CD4-positive, alpha-beta T cell treated with Interleukin-6 at 100 ng/mL for 8 hours (primary cell): Measurements from ENCODE around the gene EMX1.

Experiments
- DNase-seq: peaks from one replicate; pipeline ENCODE4 v3.0.0-alpha.2; 2020; ENCODE audit warnings: mixed read lengths, low spot score

The EMX1 gene

DNA sequence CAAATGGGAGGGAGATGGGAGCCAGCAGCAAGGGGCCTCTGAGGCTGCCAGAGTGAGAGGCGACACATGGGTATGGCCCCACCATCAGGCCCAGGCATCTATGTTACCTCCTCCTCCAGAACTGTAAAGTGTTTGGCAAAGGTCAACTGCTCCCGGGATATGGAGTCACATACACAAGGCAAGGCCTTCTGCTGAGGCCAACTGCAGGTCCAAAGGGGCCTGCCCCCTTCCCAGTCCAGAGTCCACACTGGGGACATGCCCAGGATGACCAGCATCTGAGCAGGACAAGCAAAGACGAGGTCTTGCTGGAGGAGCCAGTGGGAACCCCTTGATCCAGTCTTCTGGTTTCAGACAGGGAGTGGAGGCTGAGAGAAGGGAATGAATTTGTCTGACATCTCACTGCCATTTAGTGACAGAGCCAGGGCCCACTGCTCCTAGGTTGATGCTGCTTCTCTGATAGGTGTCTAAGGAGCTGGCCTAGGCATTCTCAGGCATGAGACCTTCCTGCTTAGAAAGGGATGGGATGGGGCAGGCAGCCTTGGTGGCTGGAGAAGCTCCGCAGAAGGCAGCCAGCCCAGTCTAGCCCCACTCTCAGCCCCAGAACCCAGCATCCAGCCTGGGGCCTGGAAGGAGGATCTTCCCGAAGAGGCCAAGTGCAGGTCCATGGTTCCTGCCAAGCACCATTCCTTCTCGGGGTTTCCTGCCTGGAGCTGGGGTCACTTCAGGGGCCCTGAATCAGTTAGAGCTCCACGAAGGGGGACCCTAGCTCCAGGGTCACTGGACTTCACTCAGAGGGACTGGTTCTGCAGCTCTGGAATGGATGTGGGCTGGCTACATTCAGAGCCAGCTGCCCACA lies 26.4 kb downstream of the EMX1 start:
- no peak for DNase-seq

DNA sequence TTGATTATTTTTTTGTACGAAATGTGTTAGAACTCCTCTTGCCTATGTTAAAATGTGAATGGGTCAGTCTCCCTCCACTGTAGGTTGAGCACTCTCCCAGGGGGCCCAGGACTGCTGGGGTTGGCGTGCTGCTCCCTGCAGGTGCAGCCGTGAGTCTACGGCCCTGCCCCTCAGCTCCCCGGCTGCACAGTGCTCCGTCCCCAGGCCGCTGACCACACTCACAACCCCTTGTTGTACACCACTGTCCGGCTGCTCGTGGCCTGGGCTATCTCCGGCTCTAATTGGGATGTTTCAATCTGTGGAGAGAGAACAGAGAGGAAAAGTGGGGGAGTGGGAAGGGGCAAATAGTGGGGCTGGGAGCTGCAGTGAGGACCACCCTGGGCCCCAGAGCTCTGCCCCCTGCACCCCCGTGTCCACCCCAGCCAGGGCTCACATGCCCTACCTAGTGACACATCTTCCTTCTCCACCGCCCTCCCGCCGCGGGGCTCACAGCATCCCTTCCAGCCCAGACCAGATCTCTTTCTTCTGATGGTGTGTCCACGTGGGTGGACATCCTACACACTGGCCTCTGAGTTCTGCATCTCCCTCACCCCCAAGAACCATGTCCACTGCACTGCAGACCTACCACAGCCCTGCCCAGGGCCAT lies 27.6 kb downstream of the EMX1 start:
- no peak for DNase-seq

DNA sequence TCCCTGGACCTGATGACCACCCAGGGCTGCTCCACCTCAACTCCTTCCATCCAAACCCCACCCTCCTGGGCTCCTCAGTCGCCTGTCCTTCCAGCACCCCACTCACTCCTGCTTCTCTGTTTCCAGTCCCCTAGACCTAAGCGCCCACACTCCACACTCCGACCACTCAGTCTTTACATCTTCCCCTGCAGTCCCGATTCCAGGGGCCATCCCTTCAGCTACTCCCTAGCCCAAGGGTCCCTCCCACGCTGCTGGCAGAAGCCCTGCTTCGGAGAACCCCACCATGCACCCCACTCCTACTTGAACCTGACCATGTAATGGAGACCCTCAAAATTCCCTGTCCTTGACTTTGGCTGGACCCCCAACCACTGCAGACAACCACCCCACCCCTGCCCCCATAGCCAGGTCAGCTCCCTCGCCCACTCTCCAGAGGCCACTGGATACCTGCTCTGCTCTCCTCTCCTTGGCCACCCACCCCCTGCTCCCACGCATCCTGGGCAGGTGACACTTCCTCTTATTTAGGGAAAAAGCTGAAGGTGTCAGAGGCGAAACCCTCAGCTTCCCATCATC lies 28.2 kb downstream of the EMX1 start:
- DNase-seq, result no peak

DNA sequence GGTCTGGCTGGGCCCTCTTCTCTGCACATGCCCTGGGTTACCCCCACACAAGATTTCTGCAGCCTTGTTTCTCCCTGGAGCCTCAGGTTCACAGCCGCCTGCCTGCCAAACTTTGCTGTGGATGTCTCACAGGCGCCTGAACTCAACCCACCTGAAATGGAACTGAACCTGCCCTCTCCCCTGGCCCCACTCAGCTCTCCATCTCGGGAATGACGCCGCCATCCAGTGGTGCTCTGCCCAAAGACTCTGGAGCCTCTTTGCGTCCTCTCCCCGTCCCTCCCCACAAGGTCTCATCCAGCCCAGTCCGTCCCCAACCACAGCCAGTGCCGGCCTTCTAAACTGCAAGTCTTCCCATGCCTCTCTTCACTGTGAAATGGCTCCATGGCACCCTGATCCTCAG lies 29.1 kb downstream of the EMX1 start:
- no peak for DNase-seq

DNA sequence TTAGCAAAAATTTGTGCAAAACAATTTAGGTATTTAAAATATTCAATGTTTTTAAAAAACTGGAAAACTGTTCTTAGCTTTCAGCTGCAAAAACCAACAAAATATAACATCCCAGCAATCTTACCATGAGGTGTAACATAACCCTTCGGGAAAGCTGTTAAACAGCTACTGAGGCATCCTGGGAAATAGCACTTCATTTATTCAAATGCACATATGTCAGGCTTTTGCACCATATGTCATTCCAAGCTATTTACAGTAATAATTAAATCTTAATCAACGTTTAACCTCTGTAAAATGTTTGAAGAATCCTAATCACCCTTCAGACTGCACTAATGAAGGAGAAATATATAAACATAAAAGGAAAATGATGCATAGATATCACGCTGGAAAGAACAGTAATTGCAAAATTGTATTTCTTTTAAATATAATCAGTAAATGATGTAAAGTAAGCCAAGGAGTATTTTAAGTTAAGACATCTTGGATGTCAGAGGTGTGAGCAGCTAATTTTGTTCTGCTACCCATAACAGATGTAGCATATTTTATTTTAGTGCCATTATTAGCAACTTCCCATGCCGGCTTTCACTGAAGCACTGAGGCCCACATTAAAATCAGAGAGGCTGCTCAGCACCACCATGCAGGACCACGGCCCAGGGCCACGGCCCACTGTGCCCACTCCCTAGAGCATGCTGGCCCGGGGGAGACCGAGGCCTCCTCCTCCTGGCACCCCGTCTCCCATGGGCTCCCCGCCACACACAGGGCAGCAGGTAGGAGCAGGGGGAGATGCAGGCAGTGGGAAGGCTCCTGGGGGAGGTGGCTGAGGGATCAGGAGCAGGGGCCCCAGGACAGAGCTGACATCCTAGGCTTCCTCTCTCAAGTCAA lies 30.9 kb downstream of the EMX1 start:
- no peak for DNase-seq

DNA sequence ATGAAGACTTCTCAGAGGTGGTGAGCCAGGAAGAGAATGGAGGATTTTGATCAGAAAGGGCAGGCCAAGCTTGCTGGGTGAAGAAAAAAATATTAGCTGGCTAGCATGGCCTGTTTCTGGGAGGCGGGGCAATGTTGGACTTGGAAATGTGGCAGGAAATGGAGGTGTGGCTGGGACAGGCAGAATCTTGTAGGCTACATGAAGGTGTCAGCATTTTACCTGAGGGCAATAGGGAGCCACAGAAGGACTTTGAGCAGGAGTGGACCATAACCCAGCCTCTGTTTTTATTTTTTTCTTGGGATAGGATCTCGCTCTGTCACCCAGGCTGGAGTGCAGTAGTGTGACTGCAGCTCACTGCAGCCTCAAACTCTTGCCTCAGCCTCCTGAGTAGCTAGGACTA lies 31.7 kb downstream of the EMX1 start:
- no peak for DNase-seq

DNA sequence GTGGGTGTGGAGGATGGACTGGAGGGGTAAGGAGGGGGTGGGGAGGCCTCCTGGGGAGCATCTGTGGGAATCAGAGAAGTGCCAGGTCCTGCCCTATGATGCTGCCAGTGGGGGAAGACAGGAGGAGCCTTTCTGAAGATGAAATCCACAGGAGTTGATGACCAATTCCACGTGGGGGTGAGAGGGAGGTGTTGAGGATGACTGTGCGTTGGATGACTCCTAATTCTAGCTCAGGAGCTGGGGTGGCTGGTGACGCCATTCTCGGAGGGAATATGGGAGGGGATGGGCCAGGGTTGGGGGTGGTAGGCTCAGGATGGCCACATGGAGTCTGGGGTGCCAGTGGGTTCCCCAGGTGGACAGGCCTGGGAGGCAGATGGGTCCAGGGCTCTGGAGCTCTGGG lies 32.3 kb downstream of the EMX1 start:
- no peak for DNase-seq

DNA sequence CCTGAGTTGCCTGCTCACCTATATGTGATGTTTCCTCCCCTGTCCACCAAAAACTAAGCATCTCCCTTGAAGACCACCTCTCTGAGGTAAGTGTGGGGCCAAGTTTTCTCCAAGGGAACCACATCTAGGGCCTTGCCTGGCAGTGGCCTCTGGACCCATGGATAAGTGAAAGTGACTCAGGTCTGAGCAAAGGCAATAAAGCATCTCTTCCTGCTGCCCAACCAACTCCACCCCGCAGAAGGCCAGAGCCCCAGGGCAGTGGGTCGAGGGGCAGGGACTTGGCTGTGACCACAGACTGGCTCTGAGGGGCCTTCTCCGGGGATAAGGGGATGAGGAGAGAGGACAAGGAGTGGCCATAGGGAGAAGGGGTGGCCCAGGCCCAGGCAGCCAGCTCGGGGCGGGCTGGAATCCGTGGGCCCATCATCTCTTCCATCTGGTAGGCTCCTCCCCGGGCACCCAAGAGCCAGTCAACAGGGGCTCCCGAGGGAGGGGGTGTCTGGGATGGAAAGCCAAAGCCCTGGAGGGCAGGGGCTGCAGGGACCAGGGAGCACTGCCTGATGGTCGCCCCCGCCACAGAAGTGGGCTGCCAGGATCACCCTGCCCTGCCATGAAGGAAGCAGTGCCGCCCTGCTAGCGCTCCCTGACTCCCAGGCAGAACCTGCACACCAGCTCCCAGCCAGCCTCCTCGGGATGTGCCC lies 33.4 kb downstream of the EMX1 start:
- no peak for DNase-seq

DNA sequence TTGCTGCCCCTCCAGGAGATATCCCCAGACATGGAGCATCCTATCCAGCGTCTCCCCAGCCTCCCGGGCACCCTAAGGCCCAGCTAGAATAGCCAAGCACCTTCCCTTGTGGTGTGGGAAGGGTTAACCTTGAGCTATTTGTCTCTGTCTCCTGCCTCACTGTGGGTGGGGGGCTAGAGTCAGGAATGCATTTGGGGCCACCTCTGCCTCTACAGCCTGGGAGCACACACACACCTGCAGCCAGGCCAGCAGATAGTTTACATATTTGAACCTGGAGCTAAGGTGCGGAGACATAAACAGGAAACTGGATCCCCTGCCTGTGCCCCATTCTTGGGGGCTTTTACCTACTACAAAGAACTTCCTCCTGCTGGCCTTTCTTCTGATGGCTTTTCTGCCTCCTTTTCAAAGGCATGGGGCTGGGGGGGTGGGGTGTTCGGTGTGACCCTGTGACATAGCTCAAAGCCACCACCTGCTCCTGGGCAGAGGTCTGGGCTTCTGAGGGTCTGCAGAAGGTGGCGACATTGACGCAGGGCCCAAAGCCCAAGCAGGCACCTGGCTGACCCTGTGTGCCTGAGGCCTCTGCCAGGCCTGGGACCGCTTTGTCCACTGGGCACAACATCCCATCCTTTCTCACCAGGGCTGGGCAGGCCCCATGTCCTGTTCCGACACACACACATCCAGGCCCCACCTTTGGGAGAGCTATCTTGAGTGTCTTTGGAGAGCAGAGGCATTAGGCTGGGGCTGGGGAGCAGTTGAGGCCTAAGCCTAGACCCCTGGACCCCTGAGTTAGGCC lies 34.2 kb downstream of the EMX1 start:
- no peak for DNase-seq

DNA sequence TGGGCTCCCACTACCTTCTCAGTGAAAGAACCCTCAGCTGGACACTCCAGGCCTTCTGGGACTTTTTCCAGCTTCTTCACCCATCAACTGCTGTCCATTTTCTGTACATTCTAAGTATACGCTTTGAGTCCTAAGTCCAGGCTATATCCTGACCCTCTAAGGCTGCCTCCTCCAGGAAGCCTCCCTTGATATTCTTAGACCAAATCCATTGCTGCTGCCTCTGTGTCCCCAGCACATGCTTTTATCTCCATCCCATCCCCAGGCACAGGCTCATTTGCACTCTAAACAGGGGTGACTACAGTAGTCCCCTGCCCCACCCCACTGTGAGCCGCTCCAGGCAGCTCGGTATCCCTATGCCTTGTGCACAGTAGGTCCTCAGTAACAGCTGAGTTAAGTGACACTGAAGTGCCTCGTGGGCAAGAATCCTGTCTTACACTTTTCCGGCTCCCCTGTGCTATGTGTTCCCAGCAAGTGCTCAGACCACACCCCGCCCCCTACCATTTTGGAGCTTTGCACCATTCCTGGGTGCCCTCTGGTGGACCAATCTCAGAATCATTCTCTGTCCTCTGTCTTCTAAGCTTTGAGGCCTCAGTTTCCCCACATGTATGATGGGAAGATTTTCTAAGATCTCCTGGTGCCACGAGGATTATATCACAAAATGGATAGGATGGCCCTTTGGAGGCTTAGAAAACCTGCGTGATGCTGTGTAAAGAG lies 34.9 kb downstream of the EMX1 start:
- no peak for DNase-seq

DNA sequence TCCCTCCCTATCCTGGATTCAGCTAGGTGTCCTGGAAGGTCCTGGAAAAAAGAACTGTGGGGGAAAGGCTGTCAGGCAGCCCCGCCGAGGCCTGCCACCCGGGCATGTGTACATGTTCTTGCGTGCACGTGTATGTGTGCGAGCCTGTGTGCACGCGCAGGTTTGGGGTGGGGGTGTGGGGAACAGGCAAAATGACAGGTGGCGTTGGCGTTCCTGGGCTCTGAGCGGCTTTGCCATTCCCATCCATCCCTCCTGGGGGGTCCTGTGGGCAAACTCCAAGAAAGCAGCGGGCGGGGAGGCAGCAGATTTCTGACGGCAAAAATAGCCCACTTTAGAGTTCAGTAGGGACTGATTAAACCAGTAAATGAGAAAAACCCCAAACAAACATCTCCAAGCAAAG lies 35.6 kb downstream of the EMX1 start:
- no peak for DNase-seq

DNA sequence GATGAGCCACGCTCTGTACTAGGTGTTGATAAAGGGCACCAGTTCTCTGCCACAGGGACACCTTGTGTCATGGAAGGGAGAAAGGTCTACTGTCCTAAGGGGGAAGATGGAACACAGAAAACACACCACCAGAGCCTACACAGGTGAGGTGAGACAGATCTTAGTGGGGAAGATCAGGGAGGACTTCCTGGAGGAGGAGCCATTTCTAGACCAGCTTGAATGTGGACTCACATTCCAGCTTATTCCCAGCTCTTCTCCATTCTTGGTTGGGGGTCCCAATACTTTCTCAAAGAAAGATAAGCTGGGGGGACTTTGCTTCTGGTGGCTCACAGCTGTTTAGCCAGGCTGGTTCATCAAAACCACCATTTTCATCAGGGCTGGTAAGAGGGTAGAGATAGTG lies 36.2 kb downstream of the EMX1 start:
- no peak for DNase-seq

DNA sequence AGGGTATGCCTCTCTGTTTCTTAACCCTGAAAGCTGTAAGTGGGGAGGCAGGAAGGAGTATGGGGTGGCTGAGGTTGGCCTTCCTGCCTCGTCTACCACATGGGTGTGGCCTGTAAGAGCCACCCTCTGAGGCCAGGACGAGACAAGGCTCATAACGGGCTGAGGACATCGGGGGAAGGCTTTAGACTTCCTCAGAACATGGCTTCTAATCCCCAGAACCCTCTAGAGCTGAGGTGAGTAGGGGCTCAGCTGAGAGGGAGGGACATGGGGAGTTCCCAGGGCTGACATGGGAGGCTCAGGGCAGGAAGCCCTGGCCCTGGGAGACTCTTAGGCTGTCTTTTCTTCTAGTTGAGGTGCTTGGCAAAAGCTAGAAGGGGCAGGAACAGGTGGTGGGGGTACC lies 36.7 kb downstream of the EMX1 start:
- peak; percentile 33 for DNase-seq

DNA sequence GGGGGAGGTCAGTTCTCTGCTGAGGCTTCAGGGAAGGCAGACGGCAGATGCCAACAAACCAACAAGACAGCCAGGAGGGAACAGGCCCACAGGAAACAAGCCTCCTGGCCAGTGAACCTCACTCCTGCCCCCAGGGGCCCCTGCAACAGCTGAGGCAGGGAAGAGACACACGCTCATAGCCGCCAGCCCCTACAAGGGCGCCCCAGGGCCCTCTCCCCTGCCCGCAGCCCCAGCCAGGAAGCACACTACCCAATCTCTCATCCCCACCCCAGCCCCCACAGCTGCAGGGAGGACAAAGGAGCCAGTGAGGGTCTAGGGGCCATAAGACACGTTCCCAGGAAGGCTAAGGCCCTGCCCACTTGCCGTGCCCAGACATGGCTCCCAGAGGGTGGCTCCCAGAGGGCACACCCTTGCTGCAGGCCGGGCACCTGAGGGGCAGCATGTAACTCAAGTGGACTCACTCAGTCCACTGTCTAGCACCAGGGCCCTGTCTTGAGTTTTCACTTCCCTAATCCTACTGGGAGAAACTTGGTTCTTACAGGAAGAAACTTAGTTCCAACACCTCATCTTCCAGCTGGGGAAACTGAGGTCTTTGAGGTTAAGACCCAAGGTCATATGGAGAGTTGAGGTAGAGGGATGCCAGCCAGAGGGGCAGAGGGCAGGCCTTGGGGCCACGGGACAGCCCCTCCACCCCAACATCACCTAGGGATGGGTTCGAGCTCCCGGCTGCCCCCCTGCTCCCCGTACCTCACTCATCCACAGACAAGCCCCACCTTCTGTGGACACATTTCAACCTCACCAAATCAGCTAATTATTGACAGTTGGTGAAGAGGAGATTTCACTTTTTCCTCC lies 37.3 kb downstream of the EMX1 start:
- no peak for DNase-seq

DNA sequence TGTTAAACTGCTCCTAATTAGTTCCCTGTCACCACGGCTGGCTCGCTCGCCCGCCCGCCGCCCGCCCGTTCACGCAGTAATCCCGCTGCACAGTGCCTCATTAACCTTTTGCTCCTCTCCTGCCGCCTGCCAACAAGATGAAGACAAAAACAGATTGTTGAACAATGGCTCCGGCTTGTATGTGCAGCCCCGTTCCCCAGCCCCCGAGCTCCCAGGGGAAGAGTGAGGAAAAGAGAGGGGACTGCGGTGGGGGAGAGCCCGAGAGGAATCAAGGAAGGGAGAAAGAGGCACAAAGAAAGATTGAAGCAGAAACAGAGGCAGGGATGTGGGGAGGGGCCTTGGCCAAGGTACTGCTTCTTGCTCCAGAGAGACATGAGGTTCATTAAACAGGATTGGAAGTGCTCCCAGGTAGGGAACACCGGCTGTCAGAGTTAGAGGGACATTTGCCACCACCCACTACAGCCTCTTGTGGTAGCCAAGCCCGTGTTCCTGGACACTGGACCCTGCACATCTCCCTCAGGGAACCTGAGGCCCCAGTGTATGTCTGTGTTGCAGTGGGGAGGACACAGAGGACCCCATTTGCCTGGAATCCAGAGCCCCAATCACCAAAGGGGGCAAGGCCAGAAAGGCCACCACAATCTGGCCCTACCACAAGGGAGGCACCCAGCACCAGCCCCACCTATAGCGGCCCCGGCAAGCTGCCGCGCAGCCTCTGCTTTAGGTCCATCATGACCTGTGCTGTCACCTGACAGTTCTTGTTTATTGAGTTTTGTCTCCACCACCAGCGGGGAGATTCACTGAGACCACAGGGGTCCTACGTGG lies 38.1 kb downstream of the EMX1 start:
- no peak for DNase-seq

DNA sequence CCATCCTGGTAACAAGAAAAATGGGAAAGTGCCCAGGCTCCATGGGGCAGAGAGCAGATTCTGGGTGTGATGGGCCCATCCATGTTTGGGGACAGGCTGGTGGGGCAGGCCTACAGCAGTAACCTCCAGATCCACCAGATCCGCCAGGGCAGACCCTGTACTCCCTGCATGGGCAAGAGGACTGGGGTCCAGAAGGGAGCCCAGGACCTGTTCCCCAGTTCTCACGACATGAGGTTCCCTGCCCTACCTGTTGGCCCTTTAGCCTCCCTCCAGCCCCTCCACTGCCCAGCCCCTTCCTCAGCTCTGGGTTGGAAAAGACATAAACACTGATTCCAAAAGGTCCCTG lies 38.7 kb downstream of the EMX1 start:
- DNase-seq, result no peak

DNA sequence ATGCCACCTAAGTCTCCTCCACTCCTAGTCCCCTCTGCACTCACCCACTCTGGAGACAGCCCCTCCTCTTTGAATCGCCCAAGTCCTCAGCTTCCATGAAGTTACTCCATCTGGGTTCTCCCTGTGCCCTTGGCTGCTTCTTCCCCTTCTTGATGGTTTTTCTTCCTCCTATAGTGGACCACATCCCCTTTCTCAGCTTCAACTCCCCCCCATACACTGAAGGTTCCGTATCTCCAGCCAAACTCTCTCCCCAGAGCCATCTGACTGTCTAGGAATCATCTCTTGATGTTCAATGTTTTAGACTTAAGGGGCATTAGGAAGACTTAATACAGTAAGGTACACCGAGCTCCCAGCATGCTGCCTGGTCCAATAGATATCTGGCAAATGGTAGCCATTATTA lies 39.6 kb downstream of the EMX1 start:
- DNase-seq, result no peak

DNA sequence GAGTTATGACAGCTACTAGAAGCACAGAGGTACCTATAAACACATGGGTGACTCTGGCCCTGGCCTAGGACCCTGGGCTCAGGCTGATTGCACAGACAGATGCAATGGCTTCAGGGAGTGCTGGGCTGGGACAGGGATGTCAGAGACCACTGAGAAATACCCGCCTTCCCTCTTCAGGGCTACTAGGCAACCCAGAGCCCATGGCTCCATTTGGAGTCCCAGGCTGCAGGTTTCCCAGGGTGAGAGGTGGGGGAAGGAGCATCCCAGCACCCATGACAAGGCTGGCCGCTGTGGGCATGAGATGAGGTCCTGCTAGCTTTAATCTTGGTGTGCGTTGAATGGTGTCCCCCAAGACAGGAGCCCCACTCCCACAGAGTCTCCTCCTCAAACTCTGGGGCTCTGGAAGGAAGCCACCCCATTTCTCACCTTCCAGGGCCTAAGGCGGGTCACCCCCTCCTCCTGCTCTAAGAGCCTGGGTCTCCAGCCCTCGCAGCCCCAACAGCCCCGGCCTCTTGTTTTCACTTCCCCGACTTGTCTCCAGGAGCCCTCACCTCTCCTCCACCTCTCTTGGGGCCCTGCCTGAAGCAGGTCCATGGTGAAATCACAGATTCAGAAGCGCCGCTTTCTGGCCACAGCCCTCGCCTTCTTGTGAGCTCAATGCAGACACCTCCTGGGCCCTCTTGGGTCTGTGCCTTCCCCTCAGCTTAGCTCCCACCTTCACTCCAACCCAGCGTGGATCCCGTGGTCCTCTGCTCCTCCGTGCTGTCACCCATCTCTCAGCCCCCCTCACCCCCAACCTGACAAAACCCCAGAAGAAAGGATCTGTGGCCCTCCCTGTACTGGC lies 41.4 kb downstream of the EMX1 start:
- no peak for DNase-seq
